ENCODE data around the gene RAB44.

DNA sequence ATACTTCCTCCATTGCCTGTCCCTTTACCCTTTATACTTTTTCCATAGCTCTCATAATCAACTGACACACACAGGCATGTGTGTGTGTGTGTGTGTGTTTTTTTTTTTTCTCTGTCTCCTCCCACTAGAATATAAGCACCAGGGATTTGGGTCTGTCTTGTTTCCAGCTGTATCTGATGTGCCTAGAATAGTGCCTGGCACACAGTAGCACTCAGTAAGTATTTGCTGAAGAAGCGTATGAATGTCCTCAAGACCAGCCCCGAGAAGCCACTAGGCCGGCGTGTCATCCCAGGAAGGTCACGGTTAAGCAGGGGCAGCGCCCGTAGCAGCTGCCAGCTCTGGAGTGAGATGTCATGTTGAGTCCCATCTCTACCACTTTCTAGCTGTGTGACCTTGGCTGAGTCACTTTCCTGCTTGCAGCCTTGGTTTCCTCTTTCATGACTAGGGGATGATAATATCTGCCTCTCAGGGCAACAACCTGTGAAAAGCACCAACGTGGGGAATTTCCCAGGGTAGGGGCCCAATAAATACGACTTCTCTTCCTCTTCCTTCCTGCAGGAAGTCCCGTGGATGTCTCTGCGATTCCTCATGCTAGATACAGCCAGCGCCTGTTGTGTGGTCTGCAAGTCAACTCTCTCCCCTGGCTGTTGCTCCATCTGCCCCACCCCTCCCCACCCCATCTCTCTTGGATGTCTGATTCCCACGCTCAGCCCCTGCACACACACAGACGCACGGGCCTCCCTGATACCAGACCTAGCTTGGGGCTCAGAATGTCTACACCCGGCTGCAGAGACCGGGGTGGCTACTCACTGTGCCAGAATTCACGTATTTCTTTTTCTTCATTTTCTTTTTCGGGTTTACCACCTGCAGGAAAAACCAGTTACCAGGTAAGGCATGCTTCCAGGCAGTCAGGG lies 58.1 kb downstream of the RAB44 start:
- TF ChIP-seq, protein P1, sequence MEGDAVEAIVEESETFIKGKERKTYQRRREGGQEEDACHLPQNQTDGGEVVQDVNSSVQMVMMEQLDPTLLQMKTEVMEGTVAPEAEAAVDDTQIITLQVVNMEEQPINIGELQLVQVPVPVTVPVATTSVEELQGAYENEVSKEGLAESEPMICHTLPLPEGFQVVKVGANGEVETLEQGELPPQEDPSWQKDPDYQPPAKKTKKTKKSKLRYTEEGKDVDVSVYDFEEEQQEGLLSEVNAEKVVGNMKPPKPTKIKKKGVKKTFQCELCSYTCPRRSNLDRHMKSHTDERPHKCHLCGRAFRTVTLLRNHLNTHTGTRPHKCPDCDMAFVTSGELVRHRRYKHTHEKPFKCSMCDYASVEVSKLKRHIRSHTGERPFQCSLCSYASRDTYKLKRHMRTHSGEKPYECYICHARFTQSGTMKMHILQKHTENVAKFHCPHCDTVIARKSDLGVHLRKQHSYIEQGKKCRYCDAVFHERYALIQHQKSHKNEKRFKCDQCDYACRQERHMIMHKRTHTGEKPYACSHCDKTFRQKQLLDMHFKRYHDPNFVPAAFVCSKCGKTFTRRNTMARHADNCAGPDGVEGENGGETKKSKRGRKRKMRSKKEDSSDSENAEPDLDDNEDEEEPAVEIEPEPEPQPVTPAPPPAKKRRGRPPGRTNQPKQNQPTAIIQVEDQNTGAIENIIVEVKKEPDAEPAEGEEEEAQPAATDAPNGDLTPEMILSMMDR (IDR thresholded peaks at IDR 0.05), result no peak
- TF ChIP-seq POLR2AphosphoS5 (IDR thresholded peaks at IDR 0.05) (peak in 1 of 4 donors; percentile 3), POLR2A (IDR thresholded peaks at IDR 0.05) (no peak), EP300 (IDR thresholded peaks at IDR 0.05) (no peak)
